ENCODE data around the gene ITGA11. TPM values are rescaled to one million over a fixed set of nuclear protein-coding genes. Genes with fewer than 3 reads are reported as not detected.

The ITGA11 gene
- total and polyA plus RNA-seq, 2 of the 13 experiments (the other 11 are each of a cell fraction or from before 2014, with no cell fraction given): not detected

DNA sequence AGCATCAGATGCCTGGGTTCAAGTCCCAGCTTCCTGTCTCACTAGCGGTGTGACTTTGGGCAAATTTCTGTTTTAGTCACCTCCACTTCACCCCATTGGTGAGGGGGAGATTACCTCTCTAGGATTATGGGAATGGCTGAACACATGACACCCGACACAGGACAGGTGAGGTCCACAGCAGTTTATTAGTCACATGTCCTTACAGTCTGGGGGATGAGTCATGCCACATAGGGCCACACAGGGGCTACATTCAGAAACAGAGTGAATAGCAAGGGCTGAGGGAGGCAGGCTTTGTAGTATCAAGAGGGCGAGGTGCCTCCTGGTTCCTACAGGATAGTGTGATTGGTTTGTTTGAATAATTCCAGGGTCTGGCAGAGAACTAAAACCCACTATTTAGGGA lies 15.2 kb upstream of the ITGA11 start:
- H4K20me1 ChIP-seq (ENCODE audit: insufficient read depth, low read length): no peaks in the 10 kb centered on the region
- in situ Hi-C loops (cut with HindIII; ENCODE audit: extremely low pct_ligation_motif_present, low pct_unique_long_range_greater_than_20kb) (no loop called here), intact Hi-C loops (cut with micrococcal nuclease; ENCODE audit: unreplicated experiment) (no loop called here)
- no peak for DNase-seq (ENCODE audit: low spot score)
- no peak for FAIRE-seq
- no peaks in the 10 kb centered on the region for H3K9me3 ChIP-seq (ENCODE audit: low read length)
- TF ChIP-seq ZNF460 (CRISPR knock-in tag; IDR thresholded peaks at IDR 0.05; ENCODE audit: borderline replicate concordance): no peak
- no peak for TF ChIP-seq TCF7L2 (IDR thresholded peaks at IDR 0.05; ENCODE audit: low read depth, low read length)
- no peak for TF ChIP-seq TOPORS (CRISPR knock-in tag; IDR thresholded peaks at IDR 0.05)
- TF ChIP-seq, protein P1, sequence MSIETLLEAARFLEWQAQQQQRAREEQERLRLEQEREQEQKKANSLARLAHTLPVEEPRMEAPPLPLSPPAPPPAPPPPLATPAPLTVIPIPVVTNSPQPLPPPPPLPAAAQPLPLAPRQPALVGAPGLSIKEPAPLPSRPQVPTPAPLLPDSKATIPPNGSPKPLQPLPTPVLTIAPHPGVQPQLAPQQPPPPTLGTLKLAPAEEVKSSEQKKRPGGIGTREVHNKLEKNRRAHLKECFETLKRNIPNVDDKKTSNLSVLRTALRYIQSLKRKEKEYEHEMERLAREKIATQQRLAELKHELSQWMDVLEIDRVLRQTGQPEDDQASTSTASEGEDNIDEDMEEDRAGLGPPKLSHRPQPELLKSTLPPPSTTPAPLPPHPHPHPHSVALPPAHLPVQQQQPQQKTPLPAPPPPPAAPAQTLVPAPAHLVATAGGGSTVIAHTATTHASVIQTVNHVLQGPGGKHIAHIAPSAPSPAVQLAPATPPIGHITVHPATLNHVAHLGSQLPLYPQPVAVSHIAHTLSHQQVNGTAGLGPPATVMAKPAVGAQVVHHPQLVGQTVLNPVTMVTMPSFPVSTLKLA (IDR thresholded peaks at IDR 0.05): peak; percentile 35; the same call in 1 of the 2 replicates
- WGBS (ENCODE audit: low lambda C conversion rate): 7% methylated on average over 2 of the region's 3 CpGs
- no TSS peak for BruUV-seq (replicated peaks)
- H3K4me1 ChIP-seq (ENCODE audit: insufficient read depth, low read length): no peaks in the 10 kb centered on the region
- no peaks in the 10 kb centered on the region for H3K79me2 ChIP-seq (ENCODE audit: insufficient read depth, low read length)
- no peak overlapping the region for H3K4me3 ChIP-seq (replicated peaks in 1 of 3; ENCODE audit: insufficient read depth in 1 of 3, low read depth in 2 of 3, low read length in 3 of 3)
- H3K9ac ChIP-seq (ENCODE audit: insufficient read depth, low read depth, low read length): no peak overlapping the region
- no peaks in the 10 kb centered on the region for H3K36me3 ChIP-seq (replicated peaks in 1 of 2; ENCODE audit: control insufficient read depth in 1 of 2, insufficient read depth in 2 of 2, low read length in 2 of 2)
- H3K27me3 ChIP-seq (ENCODE audit: control insufficient read depth in 1 of 2, insufficient read depth in 2 of 2, low read length in 2 of 2): peaks cover 0 to 11% of the 10 kb centered on the region in 2 experiments; a peak in 3 of 5 replicates
- H3K4me2 ChIP-seq (ENCODE audit: low read depth, low read length): no peak overlapping the region
- ChIA-PET CTCF (ENCODE audit: low intra/inter-chr PET ratio, low total read pairs) (no interaction called here), POLR2A (no interaction called here)
- no peak overlapping the region for H3K27ac ChIP-seq (ENCODE audit: extremely low read length, insufficient read depth, low read length)
- ATAC-seq: no peak
- H2AFZ ChIP-seq (ENCODE audit: low read length): no peak overlapping the region

DNA sequence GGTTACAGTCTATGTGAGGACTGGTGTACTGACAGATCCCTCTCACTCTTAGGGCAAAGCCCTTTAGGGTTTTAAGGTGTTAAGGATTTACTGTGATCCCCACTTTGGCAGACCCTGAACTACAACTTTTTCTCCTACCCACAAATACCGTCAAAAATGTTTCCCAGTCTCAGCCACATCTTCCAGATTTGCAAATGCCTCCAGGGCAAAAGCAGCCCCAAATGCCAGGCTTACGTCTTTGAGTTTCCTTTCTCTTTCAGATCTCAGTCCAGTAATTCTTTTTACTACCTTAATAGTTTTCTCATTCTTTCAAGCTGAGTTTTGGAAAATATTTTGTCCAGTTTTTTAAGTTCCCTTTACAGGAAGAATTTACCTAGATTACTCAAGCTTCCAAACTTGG lies 13.4 kb upstream of the ITGA11 start:
- H3K36me3 ChIP-seq (replicated peaks in 1 of 2; ENCODE audit: control insufficient read depth in 1 of 2, insufficient read depth in 2 of 2, low read length in 2 of 2): no peaks in the 10 kb centered on the region
- no peaks in the 10 kb centered on the region for H4K20me1 ChIP-seq (ENCODE audit: insufficient read depth, low read length)
- FAIRE-seq (no peak), DNase-seq (ENCODE audit: low spot score) (no peak), ATAC-seq (no peak)
- TF ChIP-seq, protein P2, sequence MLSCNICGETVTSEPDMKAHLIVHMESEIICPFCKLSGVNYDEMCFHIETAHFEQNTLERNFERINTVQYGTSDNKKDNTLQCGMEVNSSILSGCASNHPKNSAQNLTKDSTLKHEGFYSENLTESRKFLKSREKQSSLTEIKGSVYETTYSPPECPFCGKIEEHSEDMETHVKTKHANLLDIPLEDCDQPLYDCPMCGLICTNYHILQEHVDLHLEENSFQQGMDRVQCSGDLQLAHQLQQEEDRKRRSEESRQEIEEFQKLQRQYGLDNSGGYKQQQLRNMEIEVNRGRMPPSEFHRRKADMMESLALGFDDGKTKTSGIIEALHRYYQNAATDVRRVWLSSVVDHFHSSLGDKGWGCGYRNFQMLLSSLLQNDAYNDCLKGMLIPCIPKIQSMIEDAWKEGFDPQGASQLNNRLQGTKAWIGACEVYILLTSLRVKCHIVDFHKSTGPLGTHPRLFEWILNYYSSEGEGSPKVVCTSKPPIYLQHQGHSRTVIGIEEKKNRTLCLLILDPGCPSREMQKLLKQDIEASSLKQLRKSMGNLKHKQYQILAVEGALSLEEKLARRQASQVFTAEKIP (CRISPR knock-in tag; IDR thresholded peaks at IDR 0.05; ENCODE audit: borderline replicate concordance): no peak
- TF ChIP-seq JUNB (CRISPR knock-in tag; IDR thresholded peaks at IDR 0.05; ENCODE audit: borderline replicate concordance) (no peak), BHLHE40 (IDR thresholded peaks at IDR 0.05; ENCODE audit: low read length) (no peak), ZNF33A (CRISPR knock-in tag; IDR thresholded peaks at IDR 0.05; ENCODE audit: borderline replicate concordance) (no peak), BRD4 (CRISPR knock-in tag; IDR thresholded peaks at IDR 0.05) (no peak), ZNF343 (CRISPR knock-in tag; IDR thresholded peaks at IDR 0.05) (no peak), ZNF749 (CRISPR knock-in tag; IDR thresholded peaks at IDR 0.05; ENCODE audit: borderline replicate concordance) (no peak), SNAPC2 (CRISPR knock-in tag; IDR thresholded peaks at IDR 0.05) (no peak), ZNF792 (CRISPR knock-in tag; IDR thresholded peaks at IDR 0.05) (no peak), CEBPB (IDR thresholded peaks at IDR 0.05; ENCODE audit: borderline replicate concordance, low read depth, low read length) (no peak), ZNF224 (CRISPR knock-in tag; IDR thresholded peaks at IDR 0.05) (no peak)
- TF ChIP-seq, protein P3, sequence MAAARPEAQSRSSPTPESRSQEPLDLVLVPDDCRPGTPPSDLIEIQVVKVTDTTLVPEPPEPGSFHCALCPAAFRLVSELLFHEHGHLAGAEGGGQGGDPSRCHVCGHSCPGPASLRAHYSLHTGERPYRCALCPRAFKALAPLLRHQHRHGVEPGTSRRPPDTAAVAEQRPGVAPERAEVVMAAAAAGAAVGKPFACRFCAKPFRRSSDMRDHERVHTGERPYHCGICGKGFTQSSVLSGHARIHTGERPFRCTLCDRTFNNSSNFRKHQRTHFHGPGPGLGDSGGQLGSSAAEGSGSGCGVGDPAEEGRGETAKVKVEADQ (CRISPR knock-in tag; IDR thresholded peaks at IDR 0.05; ENCODE audit: borderline replicate concordance): no peak
- BruUV-seq (replicated peaks): no TSS peak
- no peak overlapping the region for H3K4me2 ChIP-seq (ENCODE audit: low read depth, low read length)
- no peak overlapping the region for H3K27ac ChIP-seq (ENCODE audit: extremely low read length, insufficient read depth, low read length)
- no peaks in the 10 kb centered on the region for H3K9me3 ChIP-seq (ENCODE audit: low read length)
- ChIA-PET POLR2A (no interaction called here), CTCF (ENCODE audit: low intra/inter-chr PET ratio, low total read pairs) (no interaction called here)
- H3K4me1 ChIP-seq (ENCODE audit: insufficient read depth, low read length): no peaks in the 10 kb centered on the region
- no peak overlapping the region for H3K4me3 ChIP-seq (replicated peaks in 1 of 3; ENCODE audit: insufficient read depth in 1 of 3, low read depth in 2 of 3, low read length in 3 of 3)
- H3K79me2 ChIP-seq (ENCODE audit: insufficient read depth, low read length): no peaks in the 10 kb centered on the region
- in situ Hi-C loops (cut with HindIII; ENCODE audit: extremely low pct_ligation_motif_present, low pct_unique_long_range_greater_than_20kb): no loop called here
- H2AFZ ChIP-seq (ENCODE audit: low read length): no peak overlapping the region
- no peak overlapping the region for H3K9ac ChIP-seq (ENCODE audit: insufficient read depth, low read depth, low read length)
- peaks cover 0 to 17% of the 10 kb centered on the region in 2 experiments; a peak in 3 of 5 replicates for H3K27me3 ChIP-seq (ENCODE audit: control insufficient read depth in 1 of 2, insufficient read depth in 2 of 2, low read length in 2 of 2)
- WGBS (ENCODE audit: low lambda C conversion rate): 17% methylated on average over 2 of the region's 2 CpGs
- intact Hi-C loops (cut with micrococcal nuclease; ENCODE audit: unreplicated experiment): no loop called here
